Measurements from ENCODE around the gene MMP7. TPM values are rescaled to one million over a fixed set of nuclear protein-coding genes. Genes with fewer than 3 reads are reported as not detected.

Gene MMP7
- total RNA-seq = not detected in 2 replicates

GRCh38 chr11:102530558-102530957 is at the start of gene MMP7:
Gene MMP7, minus strand, starts transcription at chr11:102530747. Its CDS starts 47 bp downstream, at chr11:102530700.

Other genes with a start within 250 kb of the MMP7 start
- gene BIRC3, start 213.3 kb downstream of the MMP7 start, total RNA-seq = 0.28 and 0.46 TPM in 2 replicates
- gene BIRC2, start 183.5 kb downstream of the MMP7 start, total RNA-seq = 35.1 and 36.6 TPM in 2 replicates
- 72.4 and 87.0 TPM in 2 replicates for gene TMEM123, start 78.0 kb downstream of the MMP7 start, total RNA-seq
- gene MMP20, start 94.6 kb upstream of the MMP7 start, total RNA-seq = not detected in 2 replicates
- gene MMP27, start 175.0 kb upstream of the MMP7 start, total RNA-seq = under 0.01 TPM in 1 of 2 replicates, not detected in the other
- gene MMP8, start 194.2 kb upstream of the MMP7 start, total RNA-seq = under 0.01 TPM in 1 of 2 replicates, not detected in the other
- gene MMP10, start 249.9 kb upstream of the MMP7 start, total RNA-seq = 1.2 and 6.1 TPM in 2 replicates